SK-N-SH treated with all-trans-retinoic acid at 6 μM for 48 hours (cell line): ENCODE data around the gene CACNA2D4.

Experiments used
- CREB5 ChIP-seq: fragments of 250-450 bp; sonication (Bioruptor Pico); IDR thresholded peaks from 2 replicates; pipeline ENCODE4 v1.5.1; 2020; ENCODE audit warnings: low read depth, mild to moderate bottlenecking, moderate library complexity
- RARB ChIP-seq: fragments of 250-450 bp; sonication (Bioruptor Pico); IDR thresholded peaks from 2 replicates; pipeline ENCODE4 v1.8.0; 2021; ENCODE audit warnings: mild to moderate bottlenecking, moderate library complexity
- ZFP3 ChIP-seq: fragments of 250-450 bp; sonication (Bioruptor Pico); IDR thresholded peaks from 2 replicates; pipeline ENCODE4 v1.5.0; 2020; ENCODE audit warnings: mild to moderate bottlenecking, moderate library complexity

DNA sequence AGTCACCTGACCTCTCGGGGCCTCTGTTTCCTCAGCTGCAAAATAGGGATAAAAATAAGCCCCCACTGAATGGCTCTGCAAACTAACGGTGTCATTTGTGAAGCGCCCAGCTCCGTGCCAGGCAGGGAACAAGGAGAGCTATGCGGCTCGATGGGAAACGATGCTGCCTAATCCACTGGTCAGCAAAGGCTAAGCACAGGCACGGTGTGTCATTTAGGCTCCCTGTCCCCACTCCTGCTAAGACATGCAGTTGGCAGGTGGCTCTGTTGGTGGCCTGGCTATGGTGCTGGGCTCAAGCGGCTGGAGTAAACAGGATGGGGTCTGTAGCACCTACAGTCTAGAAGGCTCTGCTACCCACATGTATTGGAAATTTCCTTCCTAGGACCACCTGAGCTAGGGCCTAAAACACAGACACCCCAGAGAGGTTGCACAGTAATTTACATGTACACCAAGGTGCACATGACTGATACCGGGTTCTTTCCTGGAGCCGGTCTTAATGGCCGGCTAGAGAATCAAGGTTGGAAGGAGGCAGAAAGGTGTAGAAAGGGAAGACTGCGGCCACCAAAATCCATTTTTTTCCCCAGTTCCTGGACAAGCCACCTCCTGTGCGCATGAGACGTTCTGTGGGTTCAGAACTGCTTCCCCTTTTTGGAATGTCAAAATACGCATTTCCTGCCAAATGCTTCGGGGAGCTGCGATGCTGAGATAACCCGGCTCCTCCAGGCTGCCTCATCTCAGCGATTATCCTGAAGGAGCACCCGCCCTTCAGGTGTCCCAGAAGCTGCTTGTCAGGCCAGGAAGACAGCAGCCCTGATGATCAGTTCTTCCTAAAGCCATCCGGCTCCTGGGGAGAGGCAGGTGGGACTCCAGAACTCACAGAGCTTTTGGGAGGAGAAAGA is 1.0 kb downstream of the CACNA2D4 start:
- TF ChIP-seq RARB (CRISPR knock-in tag) (no peak), CREB5 (CRISPR knock-in tag) (no peak), ZFP3 (CRISPR knock-in tag) (no peak)
